HG03196 (cell line): ENCODE results near the gene LRRC71.

ENCODE experiments used
- ATAC-seq: cut with Tn5 transposase; IDR thresholded peaks from one replicate; pipeline ENCODE4 v1.9.1; 2021; ENCODE audit not compliant: unreplicated experiment

The LRRC71 gene

GRCh38 chr1:156920233-156921052 lies at the start of gene LRRC71:
TSS of gene LRRC71 (plus strand) at chr1:156920632. CDS start at chr1:156920804, 172 bp downstream.
- no peak for ATAC-seq

- ATAC-seq: no peak
Measured at GRCh38 chr1:156873659-156874058, 46.8 kb upstream of the LRRC71 start.

- ATAC-seq: no peak
Measured at GRCh38 chr1:156874142-156874541, 46.3 kb upstream of the LRRC71 start.

- no peak for ATAC-seq
Measured at GRCh38 chr1:156874572-156875340, 45.7 kb upstream of the LRRC71 start.

- ATAC-seq: no peak
Measured at GRCh38 chr1:156875341-156875615, 45.2 kb upstream of the LRRC71 start.

GRCh38 chr1:156876281-156876680 lies 44.2 kb upstream of the LRRC71 start:
- no peak for ATAC-seq

- ATAC-seq: no peak
Measured at GRCh38 chr1:156877433-156878170, 42.8 kb upstream of the LRRC71 start.

- ATAC-seq: no peak
Measured at GRCh38 chr1:156879876-156880275, 40.6 kb upstream of the LRRC71 start.

GRCh38 chr1:156880473-156880872 lies 40.0 kb upstream of the LRRC71 start:
- no peak for ATAC-seq

- ATAC-seq: no peak
Measured at GRCh38 chr1:156881101-156881500, 39.3 kb upstream of the LRRC71 start.

- ATAC-seq: no peak
Measured at GRCh38 chr1:156881663-156882062, 38.8 kb upstream of the LRRC71 start.

GRCh38 chr1:156882543-156882942 lies 37.9 kb upstream of the LRRC71 start:
- no peak for ATAC-seq

- ATAC-seq: no peak
Measured at GRCh38 chr1:156883919-156884318, 36.5 kb upstream of the LRRC71 start.

- ATAC-seq: no peak
Measured at GRCh38 chr1:156884560-156885184, 35.8 kb upstream of the LRRC71 start.

GRCh38 chr1:156885314-156885713 lies 35.1 kb upstream of the LRRC71 start:
- ATAC-seq: no peak

GRCh38 chr1:156885880-156886355 lies 34.5 kb upstream of the LRRC71 start:
- ATAC-seq: no peak

GRCh38 chr1:156886583-156887281 lies 33.7 kb upstream of the LRRC71 start:
- ATAC-seq: no peak

- no peak for ATAC-seq
Measured at GRCh38 chr1:156887317-156887716, 33.1 kb upstream of the LRRC71 start.

- ATAC-seq: no peak
Measured at GRCh38 chr1:156887734-156888133, 32.7 kb upstream of the LRRC71 start.

GRCh38 chr1:156889802-156890580 lies 30.4 kb upstream of the LRRC71 start:
- ATAC-seq: no peak
